Muscle of leg (tissue), 11 donors: ENCODE measurements around the gene PARP15. TPM values are rescaled to one million over a fixed set of nuclear protein-coding genes. Genes with fewer than 3 reads are reported as not detected.
"Not testable (repeated sequence)": the region's sequence is repeated elsewhere in the genome, so short reads cannot be mapped to it uniquely, and the experiment has no call there.

ENCODE experiments used
- DNase-seq: peaks from one replicate; pipeline ENCODE4 v3.0.0; 2013
- H3K27ac ChIP-seq: one replicate; pipeline ENCODE4 v1.5.1; 2013; ENCODE audit warnings: mild to moderate bottlenecking, low read length, control low read depth
- H3K27me3 ChIP-seq: one replicate; pipeline ENCODE4 v1.6.1; 2013; ENCODE audit warnings: low read length; ENCODE audit not compliant: control insufficient read depth, insufficient read depth
- H3K36me3 ChIP-seq: one replicate; pipeline ENCODE4 v1.6.1; 2013; ENCODE audit warnings: low read length; ENCODE audit not compliant: control insufficient read depth, insufficient read depth
- H3K4me1 ChIP-seq: one replicate; pipeline ENCODE4 v1.6.1; 2013; ENCODE audit warnings: low read length; ENCODE audit not compliant: control insufficient read depth, insufficient read depth
- H3K4me3 ChIP-seq: one replicate; pipeline ENCODE4 v1.5.1; 2013; ENCODE audit warnings: low read length, control low read depth
- H3K9me3 ChIP-seq: replicated peaks from 2 replicates; pipeline ENCODE4 v1.6.1; 2013; ENCODE audit warnings: low read depth, low read length; ENCODE audit not compliant: control insufficient read depth
- WGBS: methylation state at CpG from one replicate; pipeline ENCODE4 v1.1.5; 2013; ENCODE audit warnings: missing lambda C conversion rate; ENCODE audit not compliant: insufficient coverage; 5-methylcytosine and 5-hydroxymethylcytosine counted together
- polyA plus RNA-seq, 8 donors: library from polyadenylated mRNA; unstranded; fragments of 120-200 nt; gene quantifications; one replicate each; pipeline versions ENCODE4 v1.2.1 to v1.2.3, GENCODE V29; 2013; ENCODE audit warnings: inconsistent platforms in 1 of 8, low replicate concordance in 1 of 8; ENCODE audit not compliant: insufficient read length in 8 of 8, insufficient read depth in 1 of 8
- total RNA-seq: library from RNA; stranded (reverse); fragments of 120-200 nt; gene quantifications from one replicate; pipeline ENCODE4 v1.2.4, GENCODE V29; 2013

Gene PARP15
- total and polyA plus RNA-seq, 9 donors: 1.1 to 4.2 (median 2.3) TPM

- H3K27ac ChIP-seq: no peak overlapping the region
- no peaks in the 10 kb centered on the region for H3K4me1 ChIP-seq
- no peaks in the 10 kb centered on the region for H3K9me3 ChIP-seq
- no peaks in the 10 kb centered on the region for H3K36me3 ChIP-seq
- no peaks in the 10 kb centered on the region for H3K27me3 ChIP-seq
- no CpG with 5 or more reads among the region's 1 CpG for WGBS
- no peak for DNase-seq
- no peak overlapping the region for H3K4me3 ChIP-seq
Observed at GRCh38 chr3:122629763-122630162, 52.3 kb downstream of the PARP15 start.

DNA sequence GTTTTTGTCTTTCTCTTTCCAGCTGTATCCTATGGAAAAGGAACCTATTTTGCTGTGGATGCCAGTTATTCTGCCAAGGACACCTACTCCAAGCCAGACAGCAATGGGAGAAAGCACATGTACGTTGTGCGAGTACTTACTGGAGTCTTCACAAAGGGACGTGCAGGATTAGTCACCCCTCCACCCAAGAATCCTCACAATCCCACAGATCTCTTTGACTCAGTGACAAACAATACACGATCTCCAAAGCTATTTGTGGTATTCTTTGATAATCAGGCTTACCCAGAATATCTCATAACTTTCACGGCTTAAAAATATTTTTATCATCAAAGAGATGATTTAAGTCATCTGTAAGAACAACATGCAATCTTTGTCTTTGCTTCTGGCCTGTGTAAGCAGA is 58.3 kb downstream of the PARP15 start:
- H3K4me3 ChIP-seq: no peak overlapping the region
- H3K27me3 ChIP-seq: no peaks in the 10 kb centered on the region
- no peak overlapping the region for H3K27ac ChIP-seq
- H3K4me1 ChIP-seq: no peaks in the 10 kb centered on the region
- H3K36me3 ChIP-seq: no peaks in the 10 kb centered on the region
- 90% methylated on average over 2 of the region's 5 CpGs for WGBS
- no peaks in the 10 kb centered on the region for H3K9me3 ChIP-seq
- DNase-seq: no peak

GRCh38 chr3:122636697-122637096 is 59.2 kb downstream of the PARP15 start:
- 92% methylated on average over 2 of the region's 3 CpGs for WGBS
- no peaks in the 10 kb centered on the region for H3K4me1 ChIP-seq
- no peaks in the 10 kb centered on the region for H3K27me3 ChIP-seq
- H3K36me3 ChIP-seq: no peaks in the 10 kb centered on the region
- no peaks in the 10 kb centered on the region for H3K9me3 ChIP-seq
- DNase-seq: no peak
- H3K4me3 ChIP-seq: no peak overlapping the region
- no peak overlapping the region for H3K27ac ChIP-seq

DNA sequence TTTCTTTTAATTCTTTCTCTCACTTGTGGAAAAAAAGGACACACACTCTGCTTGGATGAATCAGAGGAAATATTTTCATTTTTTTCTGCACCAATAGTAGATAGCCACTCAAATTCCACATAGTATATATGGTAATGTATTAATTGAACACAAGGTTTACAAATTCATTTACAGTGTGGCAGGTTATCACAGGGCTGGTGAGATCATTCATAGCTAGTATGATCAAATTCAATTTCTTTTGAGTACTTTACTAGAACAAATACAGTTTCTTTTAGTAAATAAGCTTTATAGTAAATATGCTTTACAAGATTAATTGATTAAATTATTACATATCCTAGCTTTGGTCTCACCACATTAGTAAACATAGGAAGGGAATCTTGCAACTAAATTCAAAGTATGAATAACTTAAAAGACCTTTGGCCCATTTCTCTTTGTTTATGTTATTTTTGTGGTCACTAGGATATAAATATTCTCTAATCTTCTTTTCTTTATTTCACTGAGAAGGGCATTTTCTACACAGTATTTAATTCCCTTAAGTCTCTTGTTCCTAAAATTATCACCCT is 63.1 kb downstream of the PARP15 start:
- Histone ChIP-seq H3K27ac (no peak overlapping the region), H3K27me3 (no peaks in the 10 kb centered on the region), H3K9me3 (no peaks in the 10 kb centered on the region), H3K36me3 (no peaks in the 10 kb centered on the region), H3K4me1 (no peaks in the 10 kb centered on the region), H3K4me3 (no peak overlapping the region)
- DNase-seq: no peak

DNA sequence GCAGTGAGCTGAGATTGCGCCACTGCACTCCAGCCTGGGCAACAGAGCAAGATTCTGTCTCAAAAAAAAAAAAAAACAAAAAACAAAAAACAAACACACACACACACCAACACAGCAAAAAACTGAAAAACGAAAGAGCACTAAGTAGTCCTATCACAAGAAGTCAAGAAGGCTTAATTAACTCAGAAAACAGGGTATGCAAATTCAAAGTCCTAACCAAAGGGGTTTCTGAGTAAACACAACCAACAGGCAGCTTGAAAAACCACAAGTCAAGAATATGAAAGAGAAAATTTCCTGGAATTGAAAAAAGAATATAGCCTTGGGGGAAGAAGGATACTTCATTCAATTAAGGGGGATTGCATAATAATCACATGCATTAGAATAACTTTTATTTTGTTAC is 65.5 kb downstream of the PARP15 start:
- Histone ChIP-seq H3K27me3 (no peaks in the 10 kb centered on the region), H3K4me1 (no peaks in the 10 kb centered on the region), H3K4me3 (no peak overlapping the region), H3K27ac (no peak overlapping the region), H3K36me3 (no peaks in the 10 kb centered on the region), H3K9me3 (no peaks in the 10 kb centered on the region)
- no CpG with 5 or more reads among the region's 2 CpGs for WGBS
- no peak for DNase-seq

DNA sequence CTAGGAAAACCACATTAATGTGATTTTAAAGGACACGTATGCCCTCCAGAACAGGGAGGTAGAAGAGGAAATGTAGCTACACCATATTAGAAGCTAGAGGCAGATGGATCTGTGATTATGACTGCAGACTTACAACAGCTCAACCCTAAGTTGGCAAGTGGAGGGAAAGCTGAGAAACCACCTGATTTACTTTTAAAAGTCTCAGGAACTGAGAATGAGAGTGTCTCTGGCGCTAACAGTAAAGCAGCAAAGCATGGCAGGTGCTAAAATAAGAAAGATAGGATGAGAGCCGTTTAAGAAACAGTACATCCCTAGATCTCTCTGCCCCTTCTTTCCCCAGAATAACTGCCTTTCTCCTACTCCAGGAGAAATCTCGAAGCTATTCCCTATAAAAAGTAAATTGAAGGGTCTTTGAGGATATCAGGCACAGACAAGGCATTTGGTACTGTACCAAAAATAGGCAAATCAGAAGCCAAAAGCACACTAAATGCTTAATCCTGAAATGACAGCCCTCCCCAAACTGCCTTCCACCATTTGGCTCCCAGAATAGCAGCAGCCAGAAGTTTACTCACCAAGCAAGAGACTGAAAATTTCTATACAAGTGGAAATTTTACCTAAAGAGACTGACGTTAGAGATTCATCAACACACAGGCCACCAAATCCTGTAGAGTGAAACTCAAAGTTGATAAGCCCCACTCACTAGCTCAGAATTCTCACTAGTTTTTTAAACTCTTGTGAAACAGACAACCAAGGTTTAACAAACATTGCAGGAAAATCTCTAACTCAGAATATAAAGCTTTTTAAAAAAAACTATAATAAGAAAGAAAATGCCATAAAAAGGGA is 68.9 kb downstream of the PARP15 start:
- Histone ChIP-seq H3K4me1 (no peaks in the 10 kb centered on the region), H3K9me3 (no peaks in the 10 kb centered on the region), H3K27ac (no peak overlapping the region), H3K27me3 (peaks cover 2% of the 10 kb centered on the region), H3K36me3 (no peaks in the 10 kb centered on the region), H3K4me3 (no peak overlapping the region)
- no peak for DNase-seq
- no CpG with 5 or more reads among the region's 5 CpGs for WGBS

DNA sequence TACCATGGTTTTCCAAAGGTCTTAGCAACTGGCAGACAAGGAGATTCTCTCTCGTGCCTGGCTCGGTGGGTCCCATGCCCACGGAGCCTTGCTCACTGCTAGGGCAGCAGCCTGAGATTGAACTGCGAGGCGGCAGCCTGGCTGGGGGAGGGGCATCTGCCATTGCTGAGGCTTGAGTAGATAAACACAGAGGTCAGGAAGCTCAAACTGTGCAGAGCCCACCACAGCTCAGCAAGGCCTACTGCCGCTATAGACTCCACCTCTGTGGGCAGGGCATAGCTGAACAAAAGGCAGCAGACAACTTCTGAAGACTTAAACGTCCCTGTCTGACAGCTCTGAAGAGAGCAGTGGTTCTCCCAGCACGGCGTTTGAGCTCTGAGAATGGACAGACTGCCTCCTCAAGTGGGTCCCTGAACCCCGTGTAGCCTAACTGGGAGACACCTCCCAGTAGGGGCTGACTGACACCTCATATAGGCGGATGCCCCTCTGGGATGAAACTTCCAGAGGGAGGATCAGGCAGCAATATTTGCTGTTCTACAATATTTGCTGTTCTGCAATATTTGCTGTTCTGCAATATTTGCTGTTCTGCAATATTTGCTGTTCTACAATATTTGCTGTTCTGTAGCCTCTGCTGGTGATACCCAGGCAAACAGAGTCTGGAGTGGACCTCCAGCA is 73.9 kb downstream of the PARP15 start:
- not testable (repeated sequence) for H3K4me3 ChIP-seq, H3K27me3 ChIP-seq, H3K27ac ChIP-seq, H3K36me3 ChIP-seq, H3K9me3 ChIP-seq, H3K4me1 ChIP-seq, DNase-seq
- WGBS: 73% methylated on average over 10 of the region's 11 CpGs

DNA sequence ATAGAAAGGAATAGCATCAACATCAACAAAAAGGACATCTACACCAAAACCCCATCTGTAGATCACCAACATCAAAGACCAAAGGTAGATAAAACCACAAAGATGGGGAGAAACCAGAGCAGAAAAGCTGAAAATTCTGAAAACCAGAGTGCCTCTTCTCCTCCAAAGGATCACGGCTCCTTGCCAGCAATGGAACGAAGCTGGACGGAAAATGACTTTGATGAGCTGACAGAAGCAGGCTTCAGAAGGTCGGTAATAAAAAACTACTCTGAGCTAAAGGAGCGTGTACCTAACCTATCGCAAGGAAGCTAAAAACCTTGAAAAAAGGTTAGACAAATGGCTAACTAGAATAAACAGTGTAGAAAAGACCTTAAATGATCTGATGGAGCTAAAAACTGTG is 74.5 kb downstream of the PARP15 start:
- not testable (repeated sequence) for H3K9me3 ChIP-seq, H3K4me3 ChIP-seq, H3K4me1 ChIP-seq, DNase-seq, H3K27me3 ChIP-seq, H3K27ac ChIP-seq, H3K36me3 ChIP-seq
- WGBS: 68% methylated on average over 3 of the region's 6 CpGs

GRCh38 chr3:122658336-122658735 is 80.9 kb downstream of the PARP15 start:
- not testable (repeated sequence) for H3K27me3 ChIP-seq, H3K9me3 ChIP-seq, H3K4me3 ChIP-seq, H3K27ac ChIP-seq, H3K36me3 ChIP-seq, DNase-seq, H3K4me1 ChIP-seq
- no CpG with 5 or more reads among the region's 4 CpGs for WGBS

- peaks cover 4% of the 10 kb centered on the region for H3K27me3 ChIP-seq
- H3K36me3 ChIP-seq: no peaks in the 10 kb centered on the region
- 37% methylated on average over 6 of the region's 14 CpGs for WGBS
- H3K9me3 ChIP-seq: no peaks in the 10 kb centered on the region
- no peak overlapping the region for H3K27ac ChIP-seq
- no peak for DNase-seq
- no peaks in the 10 kb centered on the region for H3K4me1 ChIP-seq
- no peak overlapping the region for H3K4me3 ChIP-seq
Observed at GRCh38 chr3:122660297-122660974, 83.0 kb downstream of the PARP15 start.
